HG02678 (cell line): Measurements from ENCODE around the gene OR2J3.
"Not testable (repeated sequence)": the region's sequence is repeated elsewhere in the genome, so short reads cannot be mapped to it uniquely, and the experiment has no call there.

Experiments
- ATAC-seq: cut with Tn5 transposase; IDR thresholded peaks from one replicate; pipeline ENCODE4 v1.9.1; 2021; ENCODE audit warnings: mild to moderate bottlenecking, moderate library complexity; ENCODE audit not compliant: unreplicated experiment

The OR2J3 gene

GRCh38 chr6:29159922-29160321 is 52.1 kb downstream of the OR2J3 start:
- not testable (repeated sequence) for ATAC-seq
